Measurements from ENCODE around the gene FYB2. TPM values are rescaled to one million over a fixed set of nuclear protein-coding genes. Genes with fewer than 3 reads are reported as not detected.
"Not testable (repeated sequence)": the region's sequence is repeated elsewhere in the genome, so short reads cannot be mapped to it uniquely, and the experiment has no call there.

The FYB2 gene
- total and polyA plus RNA-seq, 2 experiments from 2014 or later = 0.45 to 0.48 TPM

DNA sequence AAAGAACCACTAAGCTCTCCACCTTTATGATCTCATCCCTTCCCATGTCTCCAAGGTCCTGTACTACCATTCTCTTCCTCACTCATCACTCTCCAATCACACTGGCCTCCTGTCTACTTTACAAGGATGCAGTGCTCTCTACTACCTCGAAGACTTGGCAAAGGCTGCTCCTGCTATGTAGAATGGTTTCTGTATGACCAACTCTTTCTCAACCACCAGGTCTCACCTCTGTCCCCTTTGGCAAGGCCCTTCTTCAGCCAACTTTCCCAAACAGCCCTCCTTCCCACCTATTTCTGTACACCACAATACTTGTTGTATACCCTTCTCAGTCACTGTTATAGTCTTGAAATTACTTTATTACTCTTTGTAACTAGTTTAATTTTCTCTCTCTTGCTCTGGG lies 41.2 kb downstream of the FYB2 start:
- no peaks in the 10 kb centered on the region for H3K4me1 ChIP-seq (ENCODE audit: low read depth)
- TF ChIP-seq, protein P1, sequence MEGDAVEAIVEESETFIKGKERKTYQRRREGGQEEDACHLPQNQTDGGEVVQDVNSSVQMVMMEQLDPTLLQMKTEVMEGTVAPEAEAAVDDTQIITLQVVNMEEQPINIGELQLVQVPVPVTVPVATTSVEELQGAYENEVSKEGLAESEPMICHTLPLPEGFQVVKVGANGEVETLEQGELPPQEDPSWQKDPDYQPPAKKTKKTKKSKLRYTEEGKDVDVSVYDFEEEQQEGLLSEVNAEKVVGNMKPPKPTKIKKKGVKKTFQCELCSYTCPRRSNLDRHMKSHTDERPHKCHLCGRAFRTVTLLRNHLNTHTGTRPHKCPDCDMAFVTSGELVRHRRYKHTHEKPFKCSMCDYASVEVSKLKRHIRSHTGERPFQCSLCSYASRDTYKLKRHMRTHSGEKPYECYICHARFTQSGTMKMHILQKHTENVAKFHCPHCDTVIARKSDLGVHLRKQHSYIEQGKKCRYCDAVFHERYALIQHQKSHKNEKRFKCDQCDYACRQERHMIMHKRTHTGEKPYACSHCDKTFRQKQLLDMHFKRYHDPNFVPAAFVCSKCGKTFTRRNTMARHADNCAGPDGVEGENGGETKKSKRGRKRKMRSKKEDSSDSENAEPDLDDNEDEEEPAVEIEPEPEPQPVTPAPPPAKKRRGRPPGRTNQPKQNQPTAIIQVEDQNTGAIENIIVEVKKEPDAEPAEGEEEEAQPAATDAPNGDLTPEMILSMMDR (IDR thresholded peaks at IDR 0.05; ENCODE audit: low read depth, low read length) = no peak
- no peak for DNase-seq (ENCODE audit: low read depth in 1 of 2, low spot score in 1 of 2)

DNA sequence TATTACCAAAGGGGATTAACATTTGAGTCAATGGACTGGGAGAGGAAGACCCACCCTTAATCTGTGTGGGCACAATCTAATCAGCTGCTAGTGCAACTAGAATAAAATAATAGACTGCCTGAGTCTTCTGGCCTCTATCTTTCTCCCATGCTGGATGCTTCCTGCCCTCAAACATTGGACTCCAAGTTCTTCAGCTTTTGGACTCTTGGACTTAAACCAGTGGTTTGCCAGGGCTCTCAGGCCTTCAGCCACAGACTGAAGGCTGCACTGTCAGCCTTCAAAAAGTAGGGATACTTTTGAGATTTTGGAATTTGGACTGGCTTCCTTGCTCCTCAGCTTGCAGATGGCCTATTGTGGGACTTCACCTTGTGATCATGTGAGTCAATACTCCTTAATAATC lies 44.5 kb downstream of the FYB2 start:
- H3K36me3 ChIP-seq; H3K27me3 ChIP-seq; H3K27ac ChIP-seq; H3K4me3 ChIP-seq; DNase-seq (ENCODE audit: low read depth in 1 of 2, low spot score in 1 of 2); H3K9me3 ChIP-seq (ENCODE audit: low read depth); H3K4me1 ChIP-seq (ENCODE audit: low read depth): not testable (repeated sequence)

More for the DNA sequence above, 41.2 kb downstream of the FYB2 start:
- H3K27ac ChIP-seq = no peak overlapping the region
- H3K9me3 ChIP-seq (ENCODE audit: low read depth) = no peaks in the 10 kb centered on the region
- H3K4me3 ChIP-seq = no peak overlapping the region
- H3K36me3 ChIP-seq = no peaks in the 10 kb centered on the region
- H3K27me3 ChIP-seq = no peaks in the 10 kb centered on the region

DNA sequence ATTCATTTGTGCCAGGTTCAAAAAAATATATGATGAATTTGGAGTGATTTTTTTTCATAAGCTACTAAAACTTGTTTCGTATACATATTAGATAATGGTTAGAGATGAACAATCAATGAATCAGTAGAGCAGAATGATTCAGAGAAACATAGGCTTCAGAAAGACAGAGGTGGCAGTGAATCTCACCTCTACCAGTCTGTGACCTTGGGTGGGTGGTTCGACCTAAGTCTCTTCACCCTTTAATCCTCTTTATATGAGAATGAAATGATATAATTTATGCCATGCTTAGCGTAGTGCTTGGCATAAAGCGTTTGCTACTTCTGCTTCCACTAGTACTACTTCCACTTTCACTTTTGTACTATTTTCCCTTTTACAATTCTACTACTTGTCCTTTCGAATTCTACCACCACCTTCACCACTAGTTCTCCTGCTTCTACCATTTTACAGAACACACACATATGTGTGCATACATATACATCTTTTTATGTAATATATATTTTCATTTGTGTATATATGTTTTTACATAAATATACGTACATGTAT lies 45.1 kb downstream of the FYB2 start:
- TF ChIP-seq, protein P1 (IDR thresholded peaks at IDR 0.05; ENCODE audit: low read depth, low read length) = no peak
- no peak overlapping the region for H3K4me3 ChIP-seq
- H3K9me3 ChIP-seq (ENCODE audit: low read depth) = no peaks in the 10 kb centered on the region
- no peaks in the 10 kb centered on the region for H3K4me1 ChIP-seq (ENCODE audit: low read depth)
- H3K36me3 ChIP-seq = no peaks in the 10 kb centered on the region
- no peaks in the 10 kb centered on the region for H3K27me3 ChIP-seq
- DNase-seq (ENCODE audit: low read depth in 1 of 2, low spot score in 1 of 2) = no peak
- no peak overlapping the region for H3K27ac ChIP-seq

DNA sequence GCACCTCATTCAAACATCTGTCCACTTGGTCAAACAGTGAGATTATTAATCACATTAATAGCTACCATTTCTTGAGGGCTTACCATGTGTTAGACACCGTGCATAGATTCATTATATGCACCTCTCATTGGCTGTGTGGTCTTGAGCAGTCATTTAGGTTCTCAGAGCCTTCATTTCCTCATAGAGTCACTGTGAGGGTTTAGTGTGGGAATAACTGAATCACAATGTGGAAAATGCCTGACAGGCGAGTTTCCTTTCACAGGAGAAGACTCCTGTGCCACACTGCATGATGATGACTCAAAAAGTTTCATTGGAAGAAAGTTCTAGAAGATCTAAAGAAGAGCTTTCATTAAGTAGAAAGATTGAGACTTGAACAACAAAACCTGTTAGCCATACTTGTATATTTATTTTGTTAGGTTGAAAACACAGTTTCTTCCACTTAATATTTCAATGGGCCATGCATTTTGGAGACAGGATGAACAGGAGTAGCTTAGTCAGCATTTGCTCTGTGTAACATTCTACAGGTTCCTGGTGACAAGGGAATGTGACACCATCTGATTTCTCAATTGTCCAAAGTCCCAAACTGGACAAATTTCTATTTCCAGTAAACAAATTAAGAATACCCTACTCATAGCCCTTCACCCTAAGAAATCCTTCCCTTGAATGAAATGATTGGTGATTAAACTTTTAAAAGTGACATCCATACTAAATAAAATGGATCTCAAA lies 45.7 kb downstream of the FYB2 start:
- H3K9me3 ChIP-seq (ENCODE audit: low read depth) = no peaks in the 10 kb centered on the region
- no peak overlapping the region for H3K4me3 ChIP-seq
- DNase-seq (ENCODE audit: low read depth in 1 of 2, low spot score in 1 of 2) = no peak
- H3K4me1 ChIP-seq (ENCODE audit: low read depth) = no peaks in the 10 kb centered on the region
- no peak overlapping the region for H3K27ac ChIP-seq
- no peaks in the 10 kb centered on the region for H3K27me3 ChIP-seq
- no peaks in the 10 kb centered on the region for H3K36me3 ChIP-seq
- TF ChIP-seq, protein P1 (IDR thresholded peaks at IDR 0.05; ENCODE audit: low read depth, low read length) = no peak

DNA sequence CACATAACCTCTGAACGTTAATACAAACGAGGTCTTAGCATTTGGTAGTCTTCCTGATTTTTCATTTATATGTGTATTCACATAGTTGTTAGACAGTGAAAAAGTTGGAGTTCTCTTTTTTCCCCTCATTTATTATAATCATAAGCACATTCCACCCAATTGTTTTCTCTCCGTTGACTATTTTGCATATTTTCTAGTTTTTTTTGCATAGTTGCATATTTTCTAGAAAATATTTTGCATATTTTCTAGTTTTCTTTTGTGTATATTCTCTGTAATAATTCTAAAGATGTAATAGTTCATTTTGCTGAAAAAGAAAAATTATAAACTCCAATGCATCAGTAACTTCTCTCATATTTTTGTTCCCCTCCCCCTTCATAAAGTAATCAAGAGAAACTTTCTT lies 47.5 kb downstream of the FYB2 start:
- no peak overlapping the region for H3K27ac ChIP-seq
- no peaks in the 10 kb centered on the region for H3K9me3 ChIP-seq (ENCODE audit: low read depth)
- H3K4me3 ChIP-seq = no peak overlapping the region
- no peak for DNase-seq (ENCODE audit: low read depth in 1 of 2, low spot score in 1 of 2)
- TF ChIP-seq, protein P1 (IDR thresholded peaks at IDR 0.05; ENCODE audit: low read depth, low read length) = no peak
- no peaks in the 10 kb centered on the region for H3K27me3 ChIP-seq
- no peaks in the 10 kb centered on the region for H3K4me1 ChIP-seq (ENCODE audit: low read depth)
- no peaks in the 10 kb centered on the region for H3K36me3 ChIP-seq

DNA sequence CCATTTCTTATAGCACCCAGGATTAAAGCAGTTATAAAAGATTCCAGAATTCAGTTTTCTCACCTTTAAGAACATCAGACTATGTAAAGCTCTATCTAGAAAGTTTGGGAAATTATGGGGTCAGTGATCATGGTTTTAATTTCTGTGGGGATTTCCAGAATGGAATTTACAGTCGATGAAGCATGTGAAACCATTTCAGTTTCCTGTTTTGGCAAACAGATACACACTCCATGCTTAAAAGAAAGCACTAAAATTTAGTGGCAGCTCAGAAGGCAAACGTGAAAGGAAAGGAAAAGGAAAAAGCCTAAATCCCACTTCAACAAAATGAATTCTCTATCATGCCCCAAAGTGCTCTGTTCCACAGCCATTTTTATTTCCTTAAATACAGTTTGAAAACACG lies 60.4 kb downstream of the FYB2 start:
- no peaks in the 10 kb centered on the region for H3K9me3 ChIP-seq (ENCODE audit: low read depth)
- no peak overlapping the region for H3K27ac ChIP-seq
- no peak overlapping the region for H3K4me3 ChIP-seq
- DNase-seq (ENCODE audit: low read depth in 1 of 2, low spot score in 1 of 2) = no peak
- TF ChIP-seq, protein P1 (IDR thresholded peaks at IDR 0.05; ENCODE audit: low read depth, low read length) = no peak
- H3K4me1 ChIP-seq (ENCODE audit: low read depth) = peaks cover 3% of the 10 kb centered on the region
- H3K36me3 ChIP-seq = no peaks in the 10 kb centered on the region
- H3K27me3 ChIP-seq = no peaks in the 10 kb centered on the region

All from cardiac muscle cell (in vitro differentiated cells and primary cell).